Inferior parietal cortex (tissue), 1 donor: ENCODE measurements around the gene JMJD6.

Source experiments
- DNase-seq: peaks from one replicate; pipeline ENCODE4 v3.0.0-alpha.2; 2016; ENCODE audit errors: extremely low spot score

JMJD6 gene

GRCh38 chr17:76679239-76679638, 47.2 kb downstream of the JMJD6 start:
- DNase-seq, result no peak

GRCh38 chr17:76678330-76678729, 48.1 kb downstream of the JMJD6 start:
- no peak for DNase-seq

- DNase-seq, result no peak
Measured at GRCh38 chr17:76677406-76677805, 49.0 kb downstream of the JMJD6 start.

GRCh38 chr17:76676629-76677028, 49.8 kb downstream of the JMJD6 start:
- no peak for DNase-seq

GRCh38 chr17:76675648-76676047, 50.8 kb downstream of the JMJD6 start:
- DNase-seq, result no peak

GRCh38 chr17:76674600-76674999, 51.8 kb downstream of the JMJD6 start:
- DNase-seq, result no peak

GRCh38 chr17:76673729-76674128, 52.7 kb downstream of the JMJD6 start:
- no peak for DNase-seq

- DNase-seq, result no peak
Measured at GRCh38 chr17:76672892-76673291, 53.5 kb downstream of the JMJD6 start.

GRCh38 chr17:76672270-76672851, 54.0 kb downstream of the JMJD6 start:
- no peak for DNase-seq

GRCh38 chr17:76671912-76672262, 54.5 kb downstream of the JMJD6 start:
- DNase-seq, result no peak

- peak; percentile 100 for DNase-seq
Measured at GRCh38 chr17:76671123-76671911, 55.1 kb downstream of the JMJD6 start.

GRCh38 chr17:76670718-76671122, 55.7 kb downstream of the JMJD6 start:
- DNase-seq, result no peak

- DNase-seq, result no peak
Measured at GRCh38 chr17:76670020-76670717, 56.2 kb downstream of the JMJD6 start.
